H1 (cell line): Measurements from ENCODE around the gene NFIA. TPM values are rescaled to one million over a fixed set of nuclear protein-coding genes. Genes with fewer than 3 reads are reported as not detected.

Experiments
- CTCF ChIA-PET: fragments of 300-600 bp; sonication (Branson Sonifier 250); formaldehyde crosslinking; loops from one replicate; lab custom pipeline; 2021; ENCODE audit not compliant: partially characterized antibody; lab: Charles Lee
- POLR2A ChIA-PET: fragments of 300-600 bp; sonication (Branson Sonifier 250); formaldehyde crosslinking; loops from one replicate; lab custom pipeline; 2021; ENCODE audit warnings: inconsistent platforms; ENCODE audit not compliant: partially characterized antibody; lab: Charles Lee
- DNase-seq, 2 experiments: peaks; one replicate each; pipeline versions ENCODE4 v3.0.0 to v3.0.0-alpha.2; 2010 to 2022; ENCODE audit warnings: low spot score in 2 of 2, low read depth in 1 of 2, mixed read lengths in 1 of 2
- FAIRE-seq: peaks from 2 replicates; lab custom pipeline; 2011; peaks lifted over from hg19 to GRCh38; lab: Jason Lieb, UNC
- H2AFZ ChIP-seq: 2 replicates; pipeline ENCODE4 v1.8.1; 2012; ENCODE audit warnings: low read length, inconsistent platforms
- H2AK5ac ChIP-seq: 2 replicates; pipeline ENCODE4 v1.6.1; 2013; ENCODE audit warnings: low read depth, low read length
- H2BK120ac ChIP-seq: replicated peaks from 2 replicates; pipeline ENCODE3; 2013; ENCODE audit warnings: low read depth, low read length, inconsistent platforms
- H2BK12ac ChIP-seq: 2 replicates; pipeline ENCODE4 v1.6.1; 2013; ENCODE audit warnings: low read depth, low read length
- H2BK15ac ChIP-seq: 2 replicates; pipeline ENCODE4 v1.6.1; 2013; ENCODE audit warnings: low read length
- H2BK20ac ChIP-seq: 2 replicates; pipeline ENCODE4 v1.6.1; 2013; ENCODE audit warnings: low read length
- H2BK5ac ChIP-seq: 2 replicates; pipeline ENCODE4 v1.6.1; 2013; ENCODE audit warnings: low read depth, low read length
- H3K14ac ChIP-seq: 2 replicates; pipeline ENCODE4 v1.6.1; 2013; ENCODE audit warnings: inconsistent platforms; ENCODE audit not compliant: insufficient read length
- H3K18ac ChIP-seq: 2 replicates; pipeline ENCODE4 v1.6.1; 2013; ENCODE audit warnings: low read length; ENCODE audit errors: extremely low read depth
- H3K23ac ChIP-seq: 2 replicates; pipeline ENCODE4 v1.6.1; 2013; ENCODE audit warnings: inconsistent platforms; ENCODE audit not compliant: insufficient read length
- H3K23me2 ChIP-seq: 2 replicates; pipeline ENCODE4 v1.6.1; 2013; ENCODE audit warnings: low read depth, low read length
- H3K27ac ChIP-seq: 2 replicates; pipeline ENCODE4 v1.6.1; 2011; ENCODE audit warnings: low read depth, low read length, inconsistent platforms
- H3K27me3 ChIP-seq, 4 experiments: replicated peaks in 1 of 4; 1 replicate in 1 of 4; 2 replicates in 3 of 4; pipeline versions ENCODE4 v1.6.1 to v1.8.1; 2011 to 2013; ENCODE audit warnings: low read length in 3 of 4, mild to moderate bottlenecking in 3 of 4, inconsistent platforms in 2 of 4, mixed read lengths in 2 of 4, moderate library complexity in 1 of 4; ENCODE audit not compliant: control insufficient read depth in 3 of 4, insufficient read depth in 3 of 4; ENCODE audit errors: extremely low read depth in 1 of 4
- H3K36me3 ChIP-seq, 4 experiments: 2 replicates each; pipeline versions ENCODE4 v1.6.1 to v1.8.1; 2011 to 2013; ENCODE audit warnings: mild to moderate bottlenecking in 4 of 4, low read length in 3 of 4, moderate library complexity in 2 of 4, control low read depth in 1 of 4, inconsistent platforms in 1 of 4; ENCODE audit not compliant: insufficient read depth in 4 of 4, control insufficient read depth in 2 of 4
- H3K4ac ChIP-seq: replicated peaks from 2 replicates; pipeline ENCODE3; 2013; ENCODE audit warnings: low read length, low read depth, mixed read lengths, inconsistent platforms; ENCODE audit not compliant: insufficient read length
- H3K4me1 ChIP-seq, 4 experiments: replicated peaks in 1 of 4; 1 replicate in 1 of 4; 2 replicates in 3 of 4; pipeline versions ENCODE4 v1.6.1 to v1.8.1; 2011 to 2013; ENCODE audit warnings: low read length in 3 of 4, inconsistent platforms in 2 of 4, mixed read lengths in 1 of 4; ENCODE audit not compliant: insufficient read depth in 4 of 4, control insufficient read depth in 3 of 4
- H3K4me2 ChIP-seq, 2 experiments: 2 replicates each; pipeline versions ENCODE4 v1.6.1 to v1.8.1; 2011 to 2013; ENCODE audit warnings: low read depth in 2 of 2, low read length in 2 of 2, control low read depth in 1 of 2, inconsistent platforms in 1 of 2, mild to moderate bottlenecking in 1 of 2; ENCODE audit not compliant: insufficient read depth in 1 of 2
- H3K4me3 ChIP-seq, 4 experiments: fragments of 200-600, 300-600 bp in 1 of 4; sonication (generic), shearing (Covaris generic), sonication (Bioruptor Twin) in 1 of 4; 2 replicates each; pipeline versions ENCODE4 v1.5.1 to v1.8.1; 2011 to 2016; ENCODE audit warnings: low read length in 4 of 4, low read depth in 3 of 4, control low read depth in 2 of 4, inconsistent platforms in 2 of 4, mild to moderate bottlenecking in 2 of 4, mixed read lengths in 1 of 4, moderate library complexity in 1 of 4; ENCODE audit not compliant: insufficient read depth in 2 of 4; ENCODE audit errors: extremely low read depth in 1 of 4
- H3K56ac ChIP-seq: replicated peaks from 2 replicates; pipeline ENCODE3; 2013; ENCODE audit warnings: low read depth, mild to moderate bottlenecking, mixed read lengths, low read length, inconsistent platforms; ENCODE audit not compliant: insufficient read length
- H3K79me1 ChIP-seq: 2 replicates; pipeline ENCODE4 v1.6.1; 2013; ENCODE audit warnings: low read depth, low read length, control low read depth
- H3K79me2 ChIP-seq, 2 experiments: 2 replicates each; pipeline versions ENCODE4 v1.6.1 to v1.8.1; 2012 to 2013; ENCODE audit warnings: low read length in 2 of 2, mild to moderate bottlenecking in 2 of 2, inconsistent platforms in 1 of 2; ENCODE audit not compliant: insufficient read depth in 2 of 2, control insufficient read depth in 1 of 2
- H3K9ac ChIP-seq, 4 experiments: replicated peaks in 1 of 4; 1 replicate in 1 of 4; 2 replicates in 3 of 4; pipeline versions ENCODE4 v1.6.1 to v1.8.1; 2011 to 2013; ENCODE audit warnings: low read depth in 3 of 4, low read length in 3 of 4, control low read depth in 2 of 4, mild to moderate bottlenecking in 2 of 4, moderate library complexity in 2 of 4, inconsistent platforms in 1 of 4; ENCODE audit errors: extremely low read depth in 1 of 4
- H3K9me3 ChIP-seq, 2 experiments: 2 replicates each; pipeline versions ENCODE4 v1.6.1 to v1.8.1; 2012 to 2013; ENCODE audit warnings: mild to moderate bottlenecking in 2 of 2, moderate library complexity in 2 of 2, control low read depth in 1 of 2, inconsistent platforms in 1 of 2, low read depth in 1 of 2, low read length in 1 of 2, mixed read lengths in 1 of 2; ENCODE audit not compliant: insufficient read depth in 2 of 2
- H4K20me1 ChIP-seq, 2 experiments: replicated peaks in 1 of 2; 2 replicates each; pipeline versions ENCODE3 to v1.8.1; 2011 to 2013; ENCODE audit warnings: inconsistent platforms in 2 of 2, low read length in 2 of 2, mild to moderate bottlenecking in 1 of 2; ENCODE audit not compliant: insufficient read depth in 2 of 2, control insufficient read depth in 1 of 2
- H4K5ac ChIP-seq: 2 replicates; pipeline ENCODE4 v1.6.1; 2013; ENCODE audit warnings: low read length, low read depth, mixed read lengths, inconsistent platforms; ENCODE audit not compliant: insufficient read length
- H4K8ac ChIP-seq: 2 replicates; pipeline ENCODE4 v1.8.0; 2013; ENCODE audit warnings: mild to moderate bottlenecking, moderate library complexity, low read length, inconsistent platforms; ENCODE audit not compliant: insufficient read depth; ENCODE audit errors: extremely low read depth
- H4K91ac ChIP-seq: replicated peaks from 2 replicates; pipeline ENCODE3; 2013; ENCODE audit warnings: low read length, mixed read lengths, inconsistent platforms; ENCODE audit not compliant: insufficient read length
- BACH1 ChIP-seq: IDR thresholded peaks from 2 replicates; pipeline ENCODE4 v1.6.1; 2012; ENCODE audit warnings: low read length, improper control_type of control experiment
- E2F6 ChIP-seq: IDR thresholded peaks from 2 replicates; pipeline ENCODE4 v1.6.1; 2012; ENCODE audit warnings: inconsistent platforms
- FOSL1 ChIP-seq: IDR thresholded peaks from 2 replicates; pipeline ENCODE4 v1.6.1; 2011; ENCODE audit warnings: mild to moderate bottlenecking, low read depth, low read length, moderate library complexity; ENCODE audit not compliant: insufficient read depth
- HDAC6 ChIP-seq: IDR thresholded peaks from one replicate; pipeline ENCODE4 v1.7.1; 2012; ENCODE audit warnings: low read depth, mild to moderate bottlenecking, inconsistent platforms, low read length, moderate library complexity
- KDM5A ChIP-seq: fragments of 200-600 bp; IDR thresholded peaks from 2 replicates; pipeline ENCODE4 v1.7.1; 2012; ENCODE audit warnings: mild to moderate bottlenecking, low read length, inconsistent platforms, mixed read lengths
- NANOG ChIP-seq: IDR thresholded peaks from 2 replicates; pipeline ENCODE4 v1.6.1; 2011; ENCODE audit warnings: low read length, low read depth, mild to moderate bottlenecking, inconsistent platforms; ENCODE audit not compliant: insufficient read depth, poor library complexity, severe bottlenecking
- NRF1 ChIP-seq: IDR thresholded peaks from 2 replicates; pipeline ENCODE4 v1.6.1; 2011; ENCODE audit warnings: mild to moderate bottlenecking, low read depth, low read length, improper control_type of control experiment
- RBBP5 ChIP-seq: IDR thresholded peaks from 2 replicates; pipeline ENCODE4 v1.7.1; 2012; ENCODE audit warnings: low read depth, mild to moderate bottlenecking, inconsistent platforms, low read length, moderate library complexity, borderline replicate concordance
- SIRT6 ChIP-seq: IDR thresholded peaks from one replicate; pipeline ENCODE4 v1.7.1; 2012; ENCODE audit warnings: low read length, inconsistent platforms
- SP1 ChIP-seq: IDR thresholded peaks from 2 replicates; pipeline ENCODE4 v1.6.1; 2011; ENCODE audit warnings: low read depth, low read length
- SUZ12 ChIP-seq: fragments of 200-600 bp; sonication (generic); IDR thresholded peaks from 2 replicates; pipeline ENCODE4 v1.6.1; 2012; ENCODE audit warnings: mild to moderate bottlenecking, inconsistent platforms, low read length, moderate library complexity, mixed read lengths
- WGBS, 2 experiments: shearing (Covaris generic) in 1 of 2; methylation state at CpG; one replicate each; pipeline versions ENCODE4 v1.1.6 to v1.1.7; 2013 to 2015; ENCODE audit warnings: low lambda C conversion rate in 2 of 2, mixed read lengths in 2 of 2, inconsistent platforms in 1 of 2, low coverage in 1 of 2, missing lambda C conversion rate in 1 of 2; ENCODE audit not compliant: insufficient replicate concordance in 2 of 2, insufficient coverage in 1 of 2, insufficient read length in 1 of 2; ENCODE audit errors: extremely low coverage in 1 of 2, missing lambda C conversion rate in 1 of 2; 5-methylcytosine and 5-hydroxymethylcytosine counted together
- polyA plus RNA-seq, 7 experiments: library from polyadenylated mRNA; depleted of rRNA in 3 of 7; stranded (reverse) in 5 of 7; unstranded in 2 of 7; fragments of >200 nt in 5 of 7; fragments of 200-250 nt in 2 of 7; gene quantifications; 1 replicate in 5 of 7; 2 replicates in 1 of 7; 4 replicates in 1 of 7; pipeline versions ENCODE4 v1.2.1 to v1.2.3, GENCODE V29; 2011 to 2013; ENCODE audit warnings: missing spikeins in 2 of 7, mixed read lengths in 2 of 7
- total RNA-seq: library from RNA; stranded (reverse); fragmentation: NEBNext Ultra II Directional; extraction: Animal tissue kit (Norgen Biotek cat#: 25700); gene quantifications from 2 replicates; pipeline ENCODE4 v1.2.1, GENCODE V29; 2021

Gene NFIA
- total and polyA plus RNA-seq, 2 of the 8 experiments (the other 6 are each of a cell fraction or from before 2014, with no cell fraction given) = 1.8 to 2.3 TPM

GRCh38 chr1:61130338-61131000, 48.1 kb downstream of the NFIA start:
- Histone ChIP-seq H3K4me3 (no peak overlapping the region), H2BK12ac (no peak overlapping the region), H3K9me3 (no peaks in the 10 kb centered on the region), H3K23me2 (no peaks in the 10 kb centered on the region), H3K79me2 (no peaks in the 10 kb centered on the region), H3K56ac (no peak overlapping the region), H3K4ac (no peak overlapping the region), H3K18ac (no peak overlapping the region), H2BK20ac (no peak overlapping the region), H3K79me1 (no peaks in the 10 kb centered on the region), H3K27ac (no peak overlapping the region), H2BK120ac (no peak overlapping the region), H4K91ac (no peak overlapping the region), H2AFZ (no peak overlapping the region), H3K27me3 (no peaks in the 10 kb centered on the region), H3K9ac (no peak overlapping the region), H2BK15ac (no peak overlapping the region), H3K23ac (no peak overlapping the region), H2AK5ac (no peak overlapping the region), H3K4me1 (no peaks in the 10 kb centered on the region), H4K8ac (no peak overlapping the region), H3K36me3 (no peaks in the 10 kb centered on the region), H3K4me2 (no peak overlapping the region), H4K5ac (no peak overlapping the region), H3K14ac (no peak overlapping the region), H2BK5ac (no peak overlapping the region), H4K20me1 (no peaks in the 10 kb centered on the region)
- no peak for TF ChIP-seq NANOG
- TF ChIP-seq HDAC6 = no peak
- TF ChIP-seq NRF1 = no peak
- no peak for TF ChIP-seq BACH1
- no peak for TF ChIP-seq SP1
- TF ChIP-seq SUZ12 = no peak
- TF ChIP-seq FOSL1 = no peak
- no peak for TF ChIP-seq E2F6
- TF ChIP-seq RBBP5 = no peak
- TF ChIP-seq KDM5A = no peak
- no peak for TF ChIP-seq SIRT6
- DNase-seq (no peak), FAIRE-seq (no peak)
- ChIA-PET CTCF (interaction anchor here (0.6 to 1.1 kb wide), 3 partner anchors 27 to 458 kb away, joined by 3 to 4 read pairs (median 3); no protein-coding TSS in a partner anchor), POLR2A (no interaction called here)
- WGBS, 2 experiments = 88% methylated on average over 6 of the region's 6 CpGs; no CpG with 5 or more reads in 1 of the 2 experiments
